CD4-positive, alpha-beta T cell treated with Interleukin-10 for 1 hour (primary cell): ENCODE measurements around the gene CDYL.

Experiments
- DNase-seq: peaks from one replicate; pipeline ENCODE4 v3.0.0-alpha.2; 2020

CDYL gene, protein sequence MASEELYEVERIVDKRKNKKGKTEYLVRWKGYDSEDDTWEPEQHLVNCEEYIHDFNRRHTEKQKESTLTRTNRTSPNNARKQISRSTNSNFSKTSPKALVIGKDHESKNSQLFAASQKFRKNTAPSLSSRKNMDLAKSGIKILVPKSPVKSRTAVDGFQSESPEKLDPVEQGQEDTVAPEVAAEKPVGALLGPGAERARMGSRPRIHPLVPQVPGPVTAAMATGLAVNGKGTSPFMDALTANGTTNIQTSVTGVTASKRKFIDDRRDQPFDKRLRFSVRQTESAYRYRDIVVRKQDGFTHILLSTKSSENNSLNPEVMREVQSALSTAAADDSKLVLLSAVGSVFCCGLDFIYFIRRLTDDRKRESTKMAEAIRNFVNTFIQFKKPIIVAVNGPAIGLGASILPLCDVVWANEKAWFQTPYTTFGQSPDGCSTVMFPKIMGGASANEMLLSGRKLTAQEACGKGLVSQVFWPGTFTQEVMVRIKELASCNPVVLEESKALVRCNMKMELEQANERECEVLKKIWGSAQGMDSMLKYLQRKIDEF

DNA sequence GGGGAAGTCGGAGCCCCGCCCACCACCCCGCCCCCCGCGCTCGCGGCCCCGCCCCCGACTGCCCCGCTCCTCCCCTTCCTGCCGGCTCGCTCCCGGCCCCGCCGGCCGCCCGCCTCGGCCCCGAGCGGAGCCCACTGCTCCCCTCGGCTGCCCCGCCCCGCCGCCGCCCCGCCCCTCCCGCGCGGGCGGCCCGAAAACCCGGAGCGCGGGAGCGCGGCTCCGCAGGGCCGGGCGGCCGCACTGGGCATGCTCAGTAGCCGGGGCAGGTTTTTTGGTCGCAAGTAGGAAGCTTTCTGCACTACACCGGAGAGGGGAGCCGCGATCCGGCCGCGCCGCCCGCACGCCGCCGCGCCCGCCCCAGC is at the start of gene CDYL:
CDYL (plus strand) TSS at position 274 of the 362 bp plus-strand sequence. CDS start 380 bp downstream, outside the sequence.
- peak; percentile 92 for DNase-seq

DNA sequence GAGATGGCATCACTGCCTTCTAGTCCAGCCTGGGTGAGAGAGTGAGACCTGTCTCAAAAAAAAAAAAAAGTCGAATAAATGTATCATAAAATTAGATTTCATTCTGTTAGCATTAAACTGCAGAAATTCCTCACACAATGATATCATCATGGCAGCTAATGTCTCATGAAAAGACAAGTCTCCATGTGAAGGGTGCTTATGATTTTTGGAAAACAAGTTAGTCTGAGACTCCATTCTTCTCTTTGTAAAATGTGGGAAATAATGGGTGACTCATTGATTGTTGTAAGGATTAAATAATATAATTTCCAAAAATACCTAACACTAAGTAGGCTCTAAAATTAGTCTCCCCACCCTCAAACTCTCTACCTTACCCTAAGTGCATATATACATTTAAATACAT is 49.6 kb upstream of the CDYL start:
- no peak for DNase-seq

DNA sequence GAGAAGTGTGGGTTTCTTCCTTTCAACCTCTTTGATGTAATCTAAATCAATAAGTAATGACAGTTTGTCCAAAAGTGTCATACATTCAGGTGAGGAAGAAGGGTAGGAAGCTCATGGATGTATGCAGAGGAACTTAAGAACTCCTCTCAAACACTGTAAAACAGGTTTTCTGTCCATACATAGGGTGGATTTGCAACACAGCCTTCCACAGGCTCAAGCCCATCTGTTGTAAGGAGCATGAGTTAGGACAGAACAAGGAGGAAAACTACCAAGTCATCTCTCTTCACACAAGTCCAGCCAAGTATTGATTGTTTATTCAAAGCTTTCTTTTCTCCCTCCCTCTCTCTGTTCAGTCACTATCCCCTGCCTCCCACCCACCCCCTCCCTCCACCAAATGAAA is 49.0 kb upstream of the CDYL start:
- DNase-seq: no peak

DNA sequence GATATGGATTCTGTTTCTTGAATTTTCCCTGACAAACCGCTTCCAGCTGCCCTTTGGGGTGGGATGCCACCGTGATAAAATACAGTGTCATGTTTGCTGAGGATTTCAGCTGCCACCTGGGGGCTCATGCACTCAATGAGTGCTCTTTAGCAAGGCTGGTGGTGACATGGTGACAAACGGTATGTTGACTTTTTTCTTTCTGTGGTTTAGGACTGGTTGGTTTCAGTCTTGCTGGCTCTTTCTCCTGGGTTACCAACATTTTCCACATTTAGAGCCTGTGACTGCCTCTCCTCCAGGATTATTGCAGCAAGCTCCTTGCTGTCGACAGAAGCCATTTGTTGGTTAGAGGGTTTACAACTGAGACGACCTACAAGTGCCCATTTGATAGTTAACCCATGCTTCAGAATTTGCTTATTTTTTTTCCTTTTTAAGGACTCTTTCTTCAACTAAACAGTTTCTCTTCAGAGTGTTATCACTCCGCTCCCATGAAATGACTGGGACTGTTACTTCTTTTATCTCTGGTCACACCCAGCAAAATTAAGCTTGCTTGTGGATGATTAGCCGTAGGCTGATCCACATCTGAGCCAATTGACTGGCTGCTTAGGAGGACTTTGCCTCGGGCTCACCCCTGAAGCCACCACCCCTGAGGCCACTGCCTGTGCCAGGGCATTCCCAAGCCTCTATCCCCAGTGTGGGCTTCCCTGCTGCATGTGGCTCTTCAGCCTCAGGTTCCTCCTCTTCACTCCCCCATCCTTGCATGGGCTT is 48.4 kb upstream of the CDYL start:
- no peak for DNase-seq

DNA sequence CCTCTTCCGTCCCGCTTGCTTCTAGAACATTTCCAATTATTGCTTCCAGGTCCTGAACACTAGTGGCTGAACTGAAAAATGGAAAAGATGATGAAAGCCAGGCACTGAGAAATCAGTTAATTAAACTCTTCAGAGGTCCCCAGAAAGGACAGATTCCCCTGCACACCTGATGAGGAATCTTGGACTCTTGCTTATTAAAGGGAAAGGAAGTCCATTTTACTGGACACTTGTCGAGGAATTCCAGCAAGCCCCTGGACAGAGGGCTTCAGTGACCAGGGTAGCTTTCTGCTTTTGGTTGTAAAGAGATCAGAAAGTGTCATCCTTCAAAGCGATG is 47.8 kb upstream of the CDYL start:
- DNase-seq: no peak

DNA sequence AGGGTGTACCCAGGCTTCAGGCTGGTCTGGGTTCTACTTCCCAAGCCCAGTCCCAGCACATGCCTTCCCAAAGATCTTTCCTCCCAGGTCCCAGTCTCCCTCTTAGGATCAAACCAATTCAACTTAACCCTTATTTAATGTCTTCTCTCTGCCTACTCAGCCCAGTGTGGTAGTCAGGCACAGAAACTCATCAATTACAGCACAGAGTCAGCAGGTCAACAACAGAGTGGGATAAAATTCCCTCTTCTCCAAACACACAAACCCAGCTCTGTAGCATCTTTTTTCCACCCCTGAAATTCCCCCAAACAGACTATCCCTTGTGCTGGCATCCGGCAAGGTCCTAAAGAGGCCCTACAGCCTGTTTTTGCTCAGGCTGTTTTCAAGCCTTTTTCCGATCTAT is 47.3 kb upstream of the CDYL start:
- no peak for DNase-seq

DNA sequence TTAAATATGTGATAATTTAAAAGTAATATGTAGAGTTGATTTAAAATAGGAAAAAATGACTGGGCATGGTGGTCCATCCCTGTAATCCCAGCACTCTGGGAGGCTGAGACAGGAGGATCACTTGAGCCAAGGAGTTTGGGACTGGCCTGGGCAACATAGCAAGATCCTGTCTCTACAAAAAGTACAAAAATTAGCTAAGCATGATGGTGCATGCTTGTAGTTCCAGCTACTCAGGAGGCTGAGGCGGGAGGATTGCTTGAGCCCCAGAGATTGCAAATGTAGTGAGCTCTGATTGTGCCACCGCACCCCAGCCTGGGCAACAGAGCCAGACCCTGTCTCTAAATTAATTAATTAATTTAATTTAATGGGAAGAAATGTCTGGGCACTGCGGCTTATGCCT is 44.2 kb upstream of the CDYL start:
- DNase-seq: no peak

DNA sequence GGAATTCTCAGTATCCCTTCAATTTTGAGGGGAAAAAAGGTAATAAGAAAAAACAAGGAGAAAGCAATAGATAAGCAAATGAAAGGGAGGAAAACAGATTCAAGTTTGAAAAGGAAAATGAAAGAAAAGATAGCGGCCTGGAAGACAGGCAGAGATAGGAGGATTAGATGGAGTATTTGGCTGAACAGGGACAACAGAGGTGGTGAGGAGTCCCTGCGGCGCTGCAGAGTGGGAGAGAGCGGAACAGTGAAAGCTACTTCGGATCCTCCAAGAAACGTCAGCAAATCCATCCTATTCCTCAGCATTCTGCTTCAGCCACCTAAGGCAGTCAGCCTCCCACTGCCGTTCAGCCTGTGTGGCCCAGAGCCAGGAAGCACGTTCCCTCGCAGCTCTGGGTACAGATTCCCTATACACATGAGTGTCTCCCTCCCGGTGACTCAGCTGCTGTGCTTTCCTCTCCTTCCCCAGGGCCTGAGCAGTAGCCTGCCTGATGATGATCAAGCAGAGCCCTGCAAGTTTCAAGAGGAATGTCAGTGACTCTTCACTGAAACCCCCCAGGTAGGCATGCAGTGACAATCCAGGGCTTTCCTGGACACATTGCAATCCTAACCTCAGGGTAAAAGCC is 43.4 kb upstream of the CDYL start:
- no peak for DNase-seq

DNA sequence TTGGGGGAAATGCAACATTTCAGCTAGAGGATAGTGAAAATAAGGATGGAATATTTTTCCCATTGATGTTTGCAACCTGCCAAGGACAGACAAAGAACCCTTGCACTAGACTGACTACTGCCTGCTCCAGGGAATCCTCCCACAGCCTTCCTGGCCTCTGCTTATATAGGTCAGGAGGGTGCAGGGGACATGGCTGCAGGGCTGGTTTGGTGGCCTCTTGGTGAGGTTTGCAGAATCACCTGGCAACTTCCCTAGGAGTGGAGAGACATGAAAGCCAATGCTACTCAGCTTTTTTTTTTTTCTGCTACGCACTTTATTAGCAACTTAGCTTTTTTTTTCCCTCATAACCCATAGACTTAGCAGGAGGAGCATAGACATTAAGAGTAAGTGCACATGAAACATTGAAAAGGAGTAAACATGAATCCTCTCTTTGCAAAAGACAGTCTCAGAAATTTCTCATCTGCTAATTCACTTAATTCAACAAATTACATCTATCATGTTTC is 39.8 kb upstream of the CDYL start:
- no peak for DNase-seq

DNA sequence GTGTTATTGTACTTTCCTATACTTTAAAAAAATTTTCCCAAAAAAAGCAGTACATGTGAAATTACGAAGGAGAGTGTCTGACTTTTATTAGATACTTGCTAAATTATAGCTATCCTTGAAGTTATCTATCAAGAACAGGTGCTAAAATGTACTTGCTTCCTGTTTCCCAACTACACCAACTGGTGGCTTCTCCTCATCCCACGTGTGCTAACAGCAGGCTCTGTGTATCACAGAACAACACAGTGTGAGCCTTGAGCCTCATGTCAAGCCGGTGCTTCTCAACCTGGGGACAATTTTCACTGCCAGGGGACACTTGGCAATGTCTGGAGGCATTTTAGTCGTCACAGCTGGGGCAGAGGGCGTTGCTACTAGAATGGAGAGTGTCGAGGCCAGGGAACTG is 36.2 kb upstream of the CDYL start:
- DNase-seq: no peak

DNA sequence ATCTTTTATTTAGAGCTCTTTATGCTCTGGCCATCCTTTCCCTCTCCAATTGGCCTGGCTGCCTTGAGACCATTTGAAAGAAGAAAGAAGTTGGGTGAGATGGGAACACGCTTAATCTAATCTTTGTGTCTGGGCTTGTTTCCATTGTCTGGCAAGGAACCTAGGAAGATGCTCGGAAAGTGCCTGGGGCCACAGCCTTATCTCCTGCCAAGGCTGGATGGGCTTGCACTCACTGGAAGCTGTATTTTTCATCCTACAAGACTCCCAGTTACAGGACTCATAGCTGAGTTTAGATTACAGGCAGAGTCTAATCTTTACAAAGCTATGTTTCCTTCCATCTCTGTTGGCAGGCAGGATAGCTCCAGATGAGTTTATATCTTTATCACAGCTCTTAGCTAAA is 33.1 kb upstream of the CDYL start:
- no peak for DNase-seq

DNA sequence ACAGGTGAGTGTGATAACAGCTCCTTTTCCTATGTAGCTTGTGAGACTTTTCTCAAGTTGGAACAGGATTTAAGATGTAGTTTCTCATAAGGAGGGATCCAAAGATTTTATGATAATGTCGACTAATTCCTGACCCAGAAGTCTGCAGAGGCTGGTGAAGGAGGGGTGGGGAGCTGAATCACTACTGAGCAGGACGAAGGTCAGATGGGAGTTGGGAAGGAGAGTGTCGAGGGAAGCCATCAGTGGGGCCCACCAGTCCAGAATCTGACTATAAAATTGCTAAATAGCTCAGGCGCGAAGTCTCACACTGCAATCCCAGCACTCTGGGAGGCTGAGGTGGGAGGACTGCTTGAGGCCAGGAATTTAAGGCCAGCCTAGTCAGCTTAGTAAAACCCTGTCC is 32.3 kb upstream of the CDYL start:
- no peak for DNase-seq

DNA sequence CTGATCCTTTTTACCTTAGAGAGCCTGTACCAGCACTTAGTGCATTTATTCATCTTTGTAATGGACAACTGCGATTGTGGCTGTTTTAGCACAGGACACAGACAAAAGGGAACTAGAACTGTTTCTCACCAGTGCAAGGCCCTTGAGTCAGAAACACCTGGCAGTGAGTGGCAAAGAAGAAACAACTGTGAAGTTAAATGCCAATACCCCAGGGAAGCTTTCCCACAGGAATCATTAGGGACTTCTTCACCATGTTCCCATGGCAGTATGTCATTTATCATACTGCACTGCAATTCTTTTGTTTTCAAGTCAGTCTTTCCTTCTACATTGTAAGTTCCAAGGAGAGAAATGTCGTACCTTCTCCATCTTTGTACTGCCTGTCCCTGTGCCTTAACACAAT is 28.6 kb upstream of the CDYL start:
- DNase-seq: no peak

DNA sequence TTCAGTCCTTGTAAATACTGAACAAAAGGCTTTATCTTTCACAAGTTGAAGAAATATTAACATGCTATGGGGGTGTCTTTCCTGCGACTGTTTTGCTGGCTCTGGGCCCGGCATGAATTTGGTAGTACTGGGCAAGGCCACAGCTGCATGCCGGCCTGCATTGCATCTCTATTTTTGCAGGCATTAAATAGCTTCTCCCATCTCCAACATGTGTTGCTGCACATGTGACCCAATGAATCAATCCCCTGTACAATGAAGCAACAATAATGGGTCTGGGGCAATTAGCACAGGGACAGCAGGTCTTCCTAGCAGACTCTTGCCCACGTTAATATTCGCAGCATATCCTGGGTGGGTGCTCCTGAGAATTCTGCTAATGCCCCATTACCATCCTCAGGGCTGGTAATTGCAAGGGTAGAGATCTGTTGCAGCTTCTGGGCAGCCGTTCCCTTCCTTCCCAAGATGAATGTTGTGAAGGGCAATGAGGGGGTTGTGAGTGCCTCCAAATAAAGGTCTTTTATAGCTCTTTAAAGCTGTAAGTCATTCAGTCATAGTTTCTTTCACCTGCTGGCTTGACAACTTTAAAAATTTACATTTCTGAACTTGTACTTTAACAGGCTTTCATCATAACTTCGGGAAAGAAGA is 24.3 kb upstream of the CDYL start:
- no peak for DNase-seq

DNA sequence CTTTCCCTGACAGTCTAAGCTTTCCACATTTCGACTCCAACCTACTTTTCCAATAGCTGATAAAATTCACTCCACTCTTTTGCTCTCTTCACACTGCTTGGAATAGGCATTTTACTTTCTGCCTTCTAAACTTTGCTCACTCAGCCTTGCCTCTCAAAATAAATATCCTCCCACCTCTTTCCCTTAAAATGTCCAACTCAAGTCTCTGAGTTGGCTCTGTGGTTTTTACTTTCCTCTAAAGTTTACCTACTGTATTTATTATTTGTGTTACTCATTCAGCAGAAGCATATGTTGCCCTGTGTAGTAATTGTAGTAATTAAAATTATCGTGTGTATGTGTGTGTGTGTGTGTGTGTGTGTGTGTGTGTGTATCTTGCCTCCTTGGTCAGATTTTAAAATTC is 20.0 kb upstream of the CDYL start:
- DNase-seq: no peak

DNA sequence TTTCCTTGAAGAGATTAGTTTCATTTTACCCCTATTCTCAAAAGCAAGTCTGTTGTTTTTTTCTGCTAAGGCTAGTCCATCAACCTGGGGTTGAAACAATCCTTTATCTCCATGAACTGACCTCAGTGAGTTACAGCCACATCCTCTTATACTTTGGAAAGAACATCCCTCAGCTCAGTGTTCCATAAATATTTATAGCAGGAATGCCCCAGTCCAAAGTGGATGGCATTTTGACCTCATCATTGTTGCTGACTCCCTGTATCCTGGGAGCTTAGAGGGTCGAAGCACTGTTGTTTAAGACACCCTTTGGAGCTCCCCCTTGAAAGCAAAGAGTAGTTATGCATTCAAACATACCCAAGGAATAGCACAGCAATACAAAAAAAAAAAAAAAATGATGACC is 16.2 kb upstream of the CDYL start:
- no peak for DNase-seq

DNA sequence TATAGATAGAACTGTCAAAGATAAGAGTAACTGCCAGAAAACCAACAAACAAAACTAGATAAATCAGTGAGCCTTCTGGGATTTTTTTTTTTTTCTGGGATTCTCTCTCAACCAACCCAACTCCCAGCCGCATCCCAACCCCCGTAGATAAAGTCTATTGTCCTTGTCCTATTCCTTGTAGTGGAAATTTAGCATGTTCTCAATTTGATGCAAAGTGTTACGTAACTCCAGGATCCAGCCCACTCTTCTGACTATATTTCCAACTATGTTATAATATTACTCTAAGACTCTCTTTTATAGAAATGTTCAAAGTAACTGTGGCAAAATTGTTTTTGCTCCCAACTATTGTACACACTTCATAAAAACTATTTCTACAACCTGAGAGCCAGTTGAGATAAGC is 15.4 kb upstream of the CDYL start:
- no peak for DNase-seq

DNA sequence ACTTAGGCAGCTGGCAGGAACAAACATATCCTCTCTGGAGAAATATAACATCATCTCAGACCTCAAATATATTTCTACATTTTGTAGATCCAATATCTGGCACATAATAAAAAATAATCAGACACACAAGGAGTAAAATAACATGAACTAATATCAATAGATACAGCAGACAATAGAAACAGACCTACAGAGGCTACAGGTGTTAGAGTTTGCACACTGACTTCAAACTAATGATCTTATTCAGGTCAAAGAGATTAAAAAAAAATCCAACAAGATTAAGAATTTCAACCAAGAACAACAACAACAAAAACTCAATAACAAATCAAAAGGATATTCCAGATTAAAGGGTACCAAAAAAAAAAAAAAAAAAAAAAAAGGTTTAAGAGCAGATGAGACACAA is 13.9 kb upstream of the CDYL start:
- no peak for DNase-seq

DNA sequence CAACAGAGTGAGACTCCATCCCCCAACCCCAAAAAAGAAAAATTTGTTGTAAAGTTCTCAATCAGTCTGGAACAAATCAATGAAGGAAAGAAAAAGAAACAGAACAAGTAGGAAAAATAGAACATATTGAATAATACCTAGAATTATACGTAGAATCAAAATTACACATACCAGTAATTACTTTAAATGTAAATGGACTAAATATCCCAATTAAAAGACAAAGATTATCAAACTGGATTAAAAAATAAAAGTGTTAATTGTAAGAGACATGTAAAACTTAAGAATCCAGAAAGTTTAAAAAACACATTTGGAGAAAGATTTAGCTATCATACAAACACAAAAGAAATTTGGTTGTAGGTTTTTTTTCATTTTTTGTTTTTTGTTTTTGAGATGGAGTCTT is 12.3 kb upstream of the CDYL start:
- DNase-seq: no peak

DNA sequence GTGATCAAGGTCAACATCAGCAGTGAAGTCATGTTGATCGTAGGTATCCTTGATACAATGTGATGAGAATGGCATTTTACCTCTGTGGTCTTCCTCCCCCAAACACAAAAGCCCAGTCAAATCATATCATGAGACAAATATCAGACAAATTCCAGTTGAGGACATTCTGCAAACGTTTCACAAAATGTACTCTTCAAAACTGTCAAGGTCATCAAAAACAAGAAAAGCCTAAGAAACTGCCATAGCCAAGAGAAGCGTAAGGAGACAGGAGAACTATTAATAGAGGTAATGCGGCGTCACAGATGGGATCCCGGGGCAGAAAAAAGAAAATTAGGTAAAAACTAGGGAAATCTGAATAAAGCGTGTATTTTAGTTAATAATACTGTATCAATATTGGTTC is 7.4 kb upstream of the CDYL start:
- no peak for DNase-seq

DNA sequence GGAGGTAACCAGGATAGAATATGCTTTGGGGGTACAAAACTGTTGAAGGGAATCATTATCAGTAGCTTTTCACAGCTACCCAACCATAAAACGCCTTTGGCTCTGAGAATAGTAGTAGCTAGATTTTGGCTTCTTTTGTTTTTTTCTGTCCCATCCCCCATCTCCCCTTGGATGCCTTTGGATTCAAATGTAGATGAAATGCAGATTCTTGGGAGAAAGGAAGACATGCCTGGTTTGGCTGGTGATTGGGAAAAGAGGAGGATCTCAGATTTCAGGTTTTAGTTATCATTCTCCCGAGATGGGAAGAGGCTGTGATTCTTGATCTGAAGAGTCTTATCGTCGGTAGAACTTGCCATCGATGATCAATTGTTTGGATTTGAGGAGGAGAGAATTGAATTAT is 3.5 kb upstream of the CDYL start:
- DNase-seq: no peak

DNA sequence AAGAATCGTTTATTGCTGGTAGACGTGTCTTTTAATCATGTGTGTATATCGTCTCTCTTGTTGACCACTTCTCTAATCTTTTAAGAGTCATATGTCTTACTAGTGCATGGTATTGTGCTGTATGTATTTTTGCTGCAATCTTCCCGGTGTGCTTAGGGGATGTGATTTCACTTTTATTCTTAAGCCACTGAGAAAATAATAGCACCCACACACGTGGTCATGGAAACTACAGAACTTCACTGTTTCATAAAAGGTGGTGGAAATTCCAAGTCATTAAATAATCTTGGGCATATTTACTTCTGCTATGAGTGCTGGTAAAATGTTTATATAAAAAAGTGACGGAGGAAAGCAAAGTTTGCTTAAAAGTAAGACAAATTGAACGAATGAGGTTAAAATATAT is 3.0 kb upstream of the CDYL start:
- no peak for DNase-seq

DNA sequence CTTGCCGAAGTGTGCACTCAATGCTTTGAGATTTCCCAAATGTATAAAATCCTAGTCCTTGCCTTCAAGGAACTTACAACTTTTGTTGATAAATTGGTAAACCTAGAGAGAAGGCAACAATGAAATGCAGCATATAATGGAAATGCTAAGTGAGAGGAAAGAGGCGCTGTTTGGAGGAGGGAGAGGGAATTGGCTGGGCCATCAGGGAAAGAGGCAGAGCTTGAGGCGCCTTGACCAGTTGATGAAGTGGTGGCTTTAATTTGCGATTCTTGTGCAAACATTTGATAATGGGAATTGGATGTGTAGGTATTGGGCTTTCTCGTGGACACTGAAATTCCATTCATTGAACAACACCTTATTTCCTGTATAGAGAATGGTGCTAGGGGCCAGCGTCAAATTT is 1.9 kb upstream of the CDYL start:
- no peak for DNase-seq
